Mucosa of stomach (tissue), 1 donor: ENCODE measurements around the gene IMMP2L.
"Not testable (repeated sequence)": the region's sequence is repeated elsewhere in the genome, so short reads cannot be mapped to it uniquely, and the experiment has no call there.

Experiments
- H3K27me3 ChIP-seq: one replicate; pipeline ENCODE4 v1.7.0; 2013; ENCODE audit warnings: mild to moderate bottlenecking, low read length; ENCODE audit not compliant: control insufficient read depth, insufficient read depth
- H3K36me3 ChIP-seq: one replicate; pipeline ENCODE4 v1.7.0; 2013; ENCODE audit warnings: low read length; ENCODE audit not compliant: control insufficient read depth, insufficient read depth
- H3K4me1 ChIP-seq: one replicate; pipeline ENCODE4 v1.7.0; 2013; ENCODE audit warnings: mild to moderate bottlenecking, low read length; ENCODE audit not compliant: control insufficient read depth, insufficient read depth
- H3K4me3 ChIP-seq: one replicate; pipeline ENCODE4 v1.7.0; 2013; ENCODE audit warnings: low read length
- H3K9ac ChIP-seq: one replicate; pipeline ENCODE4 v1.7.0; 2013; ENCODE audit warnings: mild to moderate bottlenecking, low read length, moderate library complexity
- H3K9me3 ChIP-seq: one replicate; pipeline ENCODE4 v1.7.0; 2013; ENCODE audit warnings: mild to moderate bottlenecking, low read length, moderate library complexity; ENCODE audit not compliant: control insufficient read depth
- donor health status: Pancreatic carcinoma.

The IMMP2L gene

GRCh38 chr7:110673148-110673547, 889.1 kb downstream of the IMMP2L start:
- Histone ChIP-seq H3K36me3 (no peaks in the 10 kb centered on the region), H3K4me1 (peaks cover 5% of the 10 kb centered on the region), H3K27me3 (no peaks in the 10 kb centered on the region), H3K9ac (no peak overlapping the region), H3K4me3 (no peak overlapping the region), H3K9me3 (no peaks in the 10 kb centered on the region)

- no peaks in the 10 kb centered on the region for H3K9me3 ChIP-seq
- no peaks in the 10 kb centered on the region for H3K36me3 ChIP-seq
- no peaks in the 10 kb centered on the region for H3K27me3 ChIP-seq
- no peak overlapping the region for H3K9ac ChIP-seq
- H3K4me3 ChIP-seq, result no peak overlapping the region
- no peaks in the 10 kb centered on the region for H3K4me1 ChIP-seq
Observed at GRCh38 chr7:110669410-110669809, 892.9 kb downstream of the IMMP2L start.

- Histone ChIP-seq H3K27me3 (no peaks in the 10 kb centered on the region), H3K9me3 (no peaks in the 10 kb centered on the region), H3K36me3 (no peaks in the 10 kb centered on the region), H3K4me3 (no peak overlapping the region), H3K9ac (no peak overlapping the region), H3K4me1 (no peaks in the 10 kb centered on the region)
Observed at GRCh38 chr7:110664803-110665202, 897.5 kb downstream of the IMMP2L start.

- H3K36me3 ChIP-seq, H3K4me1 ChIP-seq, H3K9me3 ChIP-seq, H3K27me3 ChIP-seq, H3K4me3 ChIP-seq, H3K9ac ChIP-seq: not testable (repeated sequence)
Observed at GRCh38 chr7:110660637-110661036, 901.7 kb downstream of the IMMP2L start.

- H3K27me3 ChIP-seq, result no peaks in the 10 kb centered on the region
- no peak overlapping the region for H3K9ac ChIP-seq
- H3K4me1 ChIP-seq, result no peaks in the 10 kb centered on the region
- no peak overlapping the region for H3K4me3 ChIP-seq
- H3K9me3 ChIP-seq, result no peaks in the 10 kb centered on the region
- no peaks in the 10 kb centered on the region for H3K36me3 ChIP-seq
Observed at GRCh38 chr7:110650328-110650727, 912.0 kb downstream of the IMMP2L start.

- no peak overlapping the region for H3K4me3 ChIP-seq
- no peaks in the 10 kb centered on the region for H3K9me3 ChIP-seq
- no peak overlapping the region for H3K9ac ChIP-seq
- H3K27me3 ChIP-seq, result no peaks in the 10 kb centered on the region
- no peaks in the 10 kb centered on the region for H3K4me1 ChIP-seq
- H3K36me3 ChIP-seq, result no peaks in the 10 kb centered on the region
Observed at GRCh38 chr7:110647266-110647665, 915.0 kb downstream of the IMMP2L start.

DNA sequence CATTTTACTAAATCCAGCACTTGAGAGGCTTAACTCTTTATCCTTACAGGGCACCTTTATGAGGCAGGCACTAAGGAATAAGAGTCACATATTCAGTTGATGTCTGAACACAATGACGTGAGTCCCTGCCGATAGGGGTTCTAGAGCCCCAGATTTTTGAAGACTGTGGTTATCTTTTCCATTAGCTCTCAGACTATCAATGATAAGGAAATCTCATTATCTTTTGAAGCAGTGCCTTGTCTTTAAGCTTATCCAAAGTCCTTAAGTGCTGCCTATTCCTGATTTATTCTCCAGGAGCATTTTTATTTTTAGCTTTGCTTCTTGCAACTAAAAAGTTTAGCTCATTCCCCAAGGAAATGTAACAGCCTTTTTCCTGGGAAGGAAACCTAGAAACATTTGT, 915.5 kb downstream of the IMMP2L start:
- Histone ChIP-seq H3K9ac (no peak overlapping the region), H3K36me3 (no peaks in the 10 kb centered on the region), H3K4me1 (no peaks in the 10 kb centered on the region), H3K4me3 (no peak overlapping the region), H3K9me3 (no peaks in the 10 kb centered on the region), H3K27me3 (no peaks in the 10 kb centered on the region)

- no peak overlapping the region for H3K9ac ChIP-seq
Observed at GRCh38 chr7:110645616-110646015, 916.7 kb downstream of the IMMP2L start.

GRCh38 chr7:110645060-110645459, 917.2 kb downstream of the IMMP2L start:
- no peak overlapping the region for H3K9ac ChIP-seq
- H3K4me1 ChIP-seq, result no peaks in the 10 kb centered on the region
- no peaks in the 10 kb centered on the region for H3K27me3 ChIP-seq
- no peaks in the 10 kb centered on the region for H3K36me3 ChIP-seq
- H3K9me3 ChIP-seq, result no peaks in the 10 kb centered on the region
- no peak overlapping the region for H3K4me3 ChIP-seq

More at GRCh38 chr7:110645616-110646015, 916.7 kb downstream of the IMMP2L start:
- H3K36me3 ChIP-seq, result no peaks in the 10 kb centered on the region
- no peaks in the 10 kb centered on the region for H3K27me3 ChIP-seq
- no peak overlapping the region for H3K4me3 ChIP-seq
- H3K9me3 ChIP-seq, result no peaks in the 10 kb centered on the region
- no peaks in the 10 kb centered on the region for H3K4me1 ChIP-seq

- Histone ChIP-seq H3K4me3 (no peak overlapping the region), H3K27me3 (no peaks in the 10 kb centered on the region), H3K9ac (no peak overlapping the region)
Observed at GRCh38 chr7:110637252-110637651, 925.0 kb downstream of the IMMP2L start.

GRCh38 chr7:110633313-110633712, 929.0 kb downstream of the IMMP2L start:
- no peak overlapping the region for H3K4me3 ChIP-seq
- no peak overlapping the region for H3K9ac ChIP-seq
- no peaks in the 10 kb centered on the region for H3K36me3 ChIP-seq
- H3K4me1 ChIP-seq, result no peaks in the 10 kb centered on the region
- no peaks in the 10 kb centered on the region for H3K27me3 ChIP-seq
- H3K9me3 ChIP-seq, result no peaks in the 10 kb centered on the region

More at GRCh38 chr7:110637252-110637651, 925.0 kb downstream of the IMMP2L start:
- no peaks in the 10 kb centered on the region for H3K36me3 ChIP-seq
- H3K4me1 ChIP-seq, result no peaks in the 10 kb centered on the region
- H3K9me3 ChIP-seq, result no peaks in the 10 kb centered on the region

DNA sequence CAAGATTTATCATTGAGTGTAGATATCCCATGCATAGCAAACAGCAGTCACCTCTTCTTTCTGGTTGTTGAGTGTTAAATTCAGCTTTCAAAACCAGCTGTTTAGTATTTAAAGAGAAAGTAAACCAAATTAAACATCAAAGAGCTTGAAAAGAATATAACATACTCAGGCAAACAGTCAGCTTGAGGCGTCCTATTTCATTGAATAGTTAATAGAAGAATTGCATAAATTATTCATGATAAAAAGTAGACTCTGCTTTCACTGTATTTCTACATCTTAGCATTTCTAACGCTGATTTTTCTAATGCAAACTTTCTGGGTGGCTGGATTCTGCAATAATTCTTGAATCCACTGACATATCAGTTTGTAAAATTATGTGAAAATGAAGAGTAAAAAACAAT, 935.9 kb downstream of the IMMP2L start:
- H3K4me1 ChIP-seq, result no peaks in the 10 kb centered on the region
- no peaks in the 10 kb centered on the region for H3K36me3 ChIP-seq
- H3K9ac ChIP-seq, result no peak overlapping the region
- no peak overlapping the region for H3K4me3 ChIP-seq
- H3K27me3 ChIP-seq, result no peaks in the 10 kb centered on the region
- no peaks in the 10 kb centered on the region for H3K9me3 ChIP-seq

- no peak overlapping the region for H3K9ac ChIP-seq
- no peak overlapping the region for H3K4me3 ChIP-seq
- H3K9me3 ChIP-seq, result no peaks in the 10 kb centered on the region
- no peaks in the 10 kb centered on the region for H3K4me1 ChIP-seq
- H3K36me3 ChIP-seq, result no peaks in the 10 kb centered on the region
- no peaks in the 10 kb centered on the region for H3K27me3 ChIP-seq
Observed at GRCh38 chr7:110625294-110625693, 937.0 kb downstream of the IMMP2L start.
